ENCODE data around the gene TYW1. TPM values are rescaled to one million over a fixed set of nuclear protein-coding genes. Genes with fewer than 3 reads are reported as not detected.
A peak's percentile ranks its signal among the peaks of the same experiment; 100 is the strongest.
"Not testable (repeated sequence)": the region's sequence is repeated elsewhere in the genome, so short reads cannot be mapped to it uniquely, and the experiment has no call there.

Gene TYW1
- total RNA-seq, 4 donors from 2014 or later = 6.8 to 24.6 (median 17.5) TPM

DNA sequence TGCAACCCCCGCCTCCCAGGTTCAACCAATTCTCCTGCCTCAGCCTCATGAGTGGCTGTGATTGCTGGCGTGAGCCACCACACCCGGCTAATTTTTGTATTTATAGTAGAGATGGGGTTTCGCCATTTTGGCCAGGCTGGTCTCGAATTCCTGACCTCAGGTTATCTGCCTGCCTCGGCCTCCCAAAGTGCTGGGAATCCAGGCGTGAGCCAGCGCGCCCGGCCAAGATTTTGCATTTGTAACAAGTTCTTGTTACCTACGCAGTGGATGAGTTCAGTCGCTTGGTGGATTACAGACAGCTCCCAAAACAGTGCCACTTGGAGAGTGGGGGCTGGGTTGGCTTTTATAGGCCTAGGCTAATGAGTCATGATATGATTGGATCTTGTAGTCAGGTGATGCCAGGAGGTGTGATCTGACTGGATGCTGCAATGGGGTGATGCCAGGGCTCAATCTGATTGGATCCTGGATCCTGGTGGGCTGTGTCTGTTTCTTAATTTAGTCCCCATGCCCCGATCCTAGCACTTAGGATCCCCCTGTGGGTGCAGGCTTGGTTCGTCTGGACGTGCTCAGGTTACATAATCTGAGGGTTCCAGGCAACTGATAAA is 21.5 kb upstream of the TYW1 start:
- DNase-seq = no peak
- H3K27me3 ChIP-seq = no peaks in the 10 kb centered on the region
- no peaks in the 10 kb centered on the region for H3K36me3 ChIP-seq
- TF ChIP-seq, protein P1, sequence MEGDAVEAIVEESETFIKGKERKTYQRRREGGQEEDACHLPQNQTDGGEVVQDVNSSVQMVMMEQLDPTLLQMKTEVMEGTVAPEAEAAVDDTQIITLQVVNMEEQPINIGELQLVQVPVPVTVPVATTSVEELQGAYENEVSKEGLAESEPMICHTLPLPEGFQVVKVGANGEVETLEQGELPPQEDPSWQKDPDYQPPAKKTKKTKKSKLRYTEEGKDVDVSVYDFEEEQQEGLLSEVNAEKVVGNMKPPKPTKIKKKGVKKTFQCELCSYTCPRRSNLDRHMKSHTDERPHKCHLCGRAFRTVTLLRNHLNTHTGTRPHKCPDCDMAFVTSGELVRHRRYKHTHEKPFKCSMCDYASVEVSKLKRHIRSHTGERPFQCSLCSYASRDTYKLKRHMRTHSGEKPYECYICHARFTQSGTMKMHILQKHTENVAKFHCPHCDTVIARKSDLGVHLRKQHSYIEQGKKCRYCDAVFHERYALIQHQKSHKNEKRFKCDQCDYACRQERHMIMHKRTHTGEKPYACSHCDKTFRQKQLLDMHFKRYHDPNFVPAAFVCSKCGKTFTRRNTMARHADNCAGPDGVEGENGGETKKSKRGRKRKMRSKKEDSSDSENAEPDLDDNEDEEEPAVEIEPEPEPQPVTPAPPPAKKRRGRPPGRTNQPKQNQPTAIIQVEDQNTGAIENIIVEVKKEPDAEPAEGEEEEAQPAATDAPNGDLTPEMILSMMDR (IDR thresholded peaks at IDR 0.05) = no peak
- no peak for TF ChIP-seq POLR2A (IDR thresholded peaks at IDR 0.05)
- no peaks in the 10 kb centered on the region for H3K4me1 ChIP-seq
- intact Hi-C loops (cut with DNase I) = no loop called here
- H3K9me3 ChIP-seq = peaks cover 0 to 7% (median 0%) of the 10 kb centered on the region in 3 donors
- WGBS, 2 donors = 73 to 88% methylated on average over 8 to 15 of the region's 15 CpGs
- H3K4me3 ChIP-seq = no peak overlapping the region
- no peak overlapping the region for H3K27ac ChIP-seq

DNA sequence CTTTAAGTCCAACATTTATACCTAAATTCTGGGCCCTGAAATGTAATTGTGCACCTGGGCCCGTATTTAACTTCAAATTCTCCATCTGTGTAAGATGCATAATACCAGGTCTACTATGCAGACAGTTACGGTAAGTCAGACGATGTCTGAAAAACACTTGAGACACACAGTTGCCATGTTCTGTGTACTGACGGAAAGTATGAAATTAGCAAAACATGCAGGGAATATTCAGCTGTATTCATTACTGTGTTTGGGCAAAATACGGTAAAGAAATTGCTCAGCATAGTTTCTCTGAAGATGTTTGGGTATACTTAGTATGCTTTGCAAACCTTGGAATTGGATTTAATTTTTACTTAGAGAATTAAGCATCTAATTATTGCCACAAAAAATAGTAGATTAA is 18.3 kb upstream of the TYW1 start:
- H3K9me3 ChIP-seq = peaks cover 0 to 20% (median 0%) of the 10 kb centered on the region in 3 donors
- 78 to 91% methylated on average over 1 of the region's 5 CpGs for WGBS, 2 donors
- H3K36me3 ChIP-seq; H3K27ac ChIP-seq; H3K4me3 ChIP-seq; intact Hi-C loops (cut with DNase I); H3K27me3 ChIP-seq; DNase-seq; H3K4me1 ChIP-seq: not testable (repeated sequence)

DNA sequence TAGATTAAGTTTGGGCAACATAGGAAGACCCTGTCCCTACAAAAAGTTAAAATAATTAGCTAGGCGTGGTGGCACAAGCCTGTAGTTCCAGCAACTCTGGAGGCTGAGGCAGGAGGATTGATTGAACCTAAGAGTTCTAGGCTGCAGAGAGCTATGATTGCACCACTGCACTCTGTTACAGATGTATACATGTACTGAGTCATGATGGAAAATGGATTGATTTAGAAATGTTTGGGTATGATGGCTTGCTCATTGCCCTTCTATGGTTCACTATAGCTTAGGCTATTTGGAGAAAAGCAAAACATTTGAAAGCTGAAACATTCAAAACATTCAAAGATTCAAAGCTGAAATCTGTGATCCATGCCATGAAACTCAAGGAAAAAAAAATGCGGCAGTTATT is 17.6 kb upstream of the TYW1 start:
- WGBS, 2 donors = 76 to 91% methylated on average over 2 of the region's 2 CpGs
- intact Hi-C loops (cut with DNase I); H3K4me1 ChIP-seq; DNase-seq; H3K27ac ChIP-seq; H3K27me3 ChIP-seq; H3K36me3 ChIP-seq; H3K4me3 ChIP-seq: not testable (repeated sequence)
- H3K9me3 ChIP-seq = peaks cover 0 to 20% (median 0%) of the 10 kb centered on the region in 3 donors

DNA sequence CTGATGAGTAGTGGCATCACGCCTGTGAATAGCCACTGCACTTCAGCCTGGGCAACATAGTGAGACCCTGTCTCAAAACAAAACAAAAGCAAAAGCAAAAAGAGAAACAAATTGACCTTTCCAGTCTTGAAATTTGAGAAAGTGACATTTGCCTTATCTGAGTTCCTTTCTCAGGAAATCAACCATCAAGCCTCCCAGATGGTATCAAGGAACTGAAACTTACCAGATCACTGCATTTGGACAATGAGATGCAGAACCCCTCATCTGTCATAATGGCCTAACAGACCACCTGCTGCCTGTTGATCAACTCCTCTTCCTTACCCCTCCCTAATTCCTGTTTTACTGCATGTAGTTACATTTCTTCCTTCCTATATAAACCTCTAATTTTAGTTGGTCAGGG is 16.3 kb upstream of the TYW1 start:
- H3K9me3 ChIP-seq = peaks cover 0 to 20% (median 0%) of the 10 kb centered on the region in 3 donors
- intact Hi-C loops (cut with DNase I); H3K27me3 ChIP-seq; H3K36me3 ChIP-seq; H3K4me3 ChIP-seq; DNase-seq; H3K4me1 ChIP-seq; H3K27ac ChIP-seq: not testable (repeated sequence)
- WGBS, 2 donors = 78 to 80% methylated on average over 1 of the region's 1 CpG

DNA sequence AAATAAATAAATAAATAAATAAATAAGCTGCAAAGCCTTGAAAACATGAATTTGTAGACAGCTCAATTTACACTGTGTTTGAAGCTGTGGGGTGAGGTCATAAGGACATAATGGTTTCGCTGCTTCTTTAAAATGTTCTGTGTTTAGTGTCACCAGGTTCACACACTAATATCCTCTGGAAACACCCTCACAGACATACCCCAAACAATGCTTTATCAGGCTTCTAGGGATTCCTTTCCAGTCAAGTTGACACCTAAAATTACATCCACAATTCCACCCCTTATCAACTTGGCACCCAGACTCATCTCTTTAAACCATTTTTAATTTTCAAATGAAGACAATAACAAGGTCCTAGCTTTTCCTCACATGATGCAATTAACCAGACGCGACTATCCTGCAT is 7.1 kb upstream of the TYW1 start:
- H3K27me3 ChIP-seq; intact Hi-C loops (cut with DNase I); H3K4me3 ChIP-seq; H3K27ac ChIP-seq; H3K9me3 ChIP-seq; DNase-seq: not testable (repeated sequence)
- WGBS, 2 donors = 95 to 100% methylated on average over 1 of the region's 3 CpGs
- peaks cover 0 to 29% (median 9%) of the 10 kb centered on the region in 3 donors for H3K4me1 ChIP-seq
- peaks cover 11 to 75% (median 41%) of the 10 kb centered on the region in 3 donors for H3K36me3 ChIP-seq

DNA sequence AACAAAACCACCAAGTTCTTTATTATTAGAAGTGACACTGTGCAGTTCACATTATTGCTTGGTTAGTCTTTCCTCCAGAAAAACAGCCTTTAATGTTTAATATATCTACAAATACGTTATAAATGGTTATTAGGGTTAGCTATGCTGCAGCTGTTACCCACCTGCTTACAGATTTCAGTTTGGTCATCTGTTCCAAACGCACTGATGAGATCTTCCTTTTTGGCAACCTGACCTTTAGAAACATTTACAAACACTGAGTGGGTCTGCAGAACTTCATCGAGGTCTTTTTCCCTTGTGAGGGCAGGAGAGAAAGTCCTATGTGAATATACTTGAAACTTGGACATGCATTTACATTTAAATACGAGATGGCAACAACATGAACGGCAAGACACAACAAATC is 2.6 kb upstream of the TYW1 start:
- intact Hi-C loops (cut with DNase I); H3K9me3 ChIP-seq; DNase-seq; H3K27me3 ChIP-seq: not testable (repeated sequence)
- Histone ChIP-seq H3K4me3 (peak overlapping the region; percentile 88 to 91 (median 90)), H3K27ac (peak overlapping the region; percentile 99 to 100 (median 100)), H3K4me1 (peaks cover 0 to 41% (median 16%) of the 10 kb centered on the region in 3 donors), H3K36me3 (peaks cover 11 to 53% (median 33%) of the 10 kb centered on the region in 3 donors)
- 38 to 47% methylated on average over 3 to 5 of the region's 5 CpGs for WGBS, 2 donors

DNA sequence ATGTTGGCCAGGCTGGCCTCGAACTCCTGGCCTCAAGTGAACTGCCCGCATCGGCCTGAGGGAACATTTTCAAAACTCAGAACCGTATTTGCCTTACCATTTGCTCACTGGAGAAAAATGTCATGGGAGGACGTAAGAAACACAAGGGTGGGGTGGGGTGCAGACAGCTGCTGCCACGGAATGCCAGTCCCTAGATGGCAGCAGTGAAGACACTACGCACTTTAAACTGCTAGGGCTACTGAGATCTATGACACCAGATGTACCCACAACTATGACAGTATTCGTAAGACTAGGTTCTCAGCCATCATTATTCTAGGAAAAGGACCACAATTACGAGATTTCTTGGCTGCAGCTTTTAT is 2.0 kb upstream of the TYW1 start:
- Histone ChIP-seq H3K4me3 (peak overlapping the region; percentile 88 to 91 (median 90)), H3K27ac (peak overlapping the region; percentile 99 to 100 (median 100)), H3K36me3 (peaks cover 11 to 54% (median 29%) of the 10 kb centered on the region in 3 donors), H3K4me1 (peaks cover 0 to 41% (median 16%) of the 10 kb centered on the region in 3 donors)
- intact Hi-C loops (cut with DNase I); H3K27me3 ChIP-seq; H3K9me3 ChIP-seq: not testable (repeated sequence)
- 0 to 4% methylated on average over 4 of the region's 9 CpGs for WGBS, 2 donors
- peak; percentile 7 for DNase-seq
- TF ChIP-seq POLR2A (IDR thresholded peaks at IDR 0.05) = peak in 3 of 4 donors; percentile 49 to 56 (median 53)
- TF ChIP-seq, protein P1 (IDR thresholded peaks at IDR 0.05) = peak in 2 of 6 experiments; percentile 35 to 37
